DMS53 treated with DMSO at 0.1 percent for 48 hours (cell line): Measurements from ENCODE around the gene ZNF799.
"Not testable (repeated sequence)": the region's sequence is repeated elsewhere in the genome, so short reads cannot be mapped to it uniquely, and the experiment has no call there.

Experiments used
- DNase-seq: peaks from one replicate; lab custom pipeline; 2025; ENCODE audit not compliant: unreplicated experiment; lab: John Stamatoyannopoulos, UW

The ZNF799 gene

DNA sequence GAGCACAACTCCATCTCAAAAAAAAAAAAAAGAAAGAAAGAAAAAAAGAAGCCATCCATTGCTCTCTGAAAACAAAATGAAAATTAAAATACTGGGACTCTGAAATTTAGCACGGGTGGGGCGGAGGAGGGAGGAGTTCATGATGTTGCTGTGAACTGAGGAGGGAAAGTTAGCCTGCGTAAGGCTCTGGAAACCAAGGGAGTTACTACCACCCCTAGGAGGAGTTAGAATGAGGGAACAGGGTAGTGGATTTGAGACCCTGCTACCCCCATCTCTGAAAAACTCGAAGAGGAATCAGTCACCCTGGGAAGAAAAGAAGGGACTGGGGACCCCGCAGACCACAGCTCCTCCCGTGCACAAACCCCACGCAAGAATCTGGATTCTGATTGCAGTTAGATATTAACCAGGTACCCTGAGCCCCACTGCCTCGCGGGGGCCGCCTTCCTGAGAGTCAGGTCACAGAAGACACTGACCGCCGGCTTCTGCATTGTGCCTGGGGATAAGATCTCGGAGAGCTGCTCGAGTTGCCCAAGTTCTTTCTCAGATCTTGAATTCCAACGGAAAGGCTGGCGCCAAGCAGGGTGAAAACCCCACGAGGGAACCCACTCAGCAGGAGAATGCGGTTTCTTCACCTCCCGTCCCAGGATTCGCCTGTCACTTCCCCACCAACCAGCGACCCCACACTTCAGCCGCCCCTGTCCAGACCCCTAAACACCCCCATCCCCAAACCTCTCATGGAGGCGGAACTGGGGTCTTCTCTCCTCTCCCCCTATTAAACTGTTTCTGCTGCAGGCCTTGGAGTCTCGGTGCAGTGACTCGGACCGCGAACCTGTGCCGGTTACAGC lies 36.5 kb downstream of the ZNF799 start:
- no peak for DNase-seq

DNA sequence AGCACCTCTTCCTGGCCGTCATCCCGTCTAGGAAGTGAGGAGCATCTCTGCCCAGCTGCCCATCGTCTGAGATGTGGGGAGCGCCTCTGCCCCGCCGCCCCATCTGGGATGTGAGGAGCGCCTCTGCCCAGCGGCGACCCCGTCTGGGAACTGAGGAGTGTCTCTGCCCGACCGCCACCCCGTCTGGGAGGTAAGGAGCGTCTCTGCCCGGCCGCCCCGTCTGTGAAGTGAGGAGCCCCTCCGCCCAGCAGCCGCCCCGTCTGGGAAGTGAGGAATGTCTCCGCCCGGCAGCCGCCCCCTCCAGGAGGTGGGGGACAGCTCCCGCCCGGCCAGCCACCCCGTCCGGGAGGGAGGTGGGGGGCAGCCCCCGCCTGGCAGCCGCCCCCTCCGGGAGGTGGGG lies 38.8 kb downstream of the ZNF799 start:
- not testable (repeated sequence) for DNase-seq

DNA sequence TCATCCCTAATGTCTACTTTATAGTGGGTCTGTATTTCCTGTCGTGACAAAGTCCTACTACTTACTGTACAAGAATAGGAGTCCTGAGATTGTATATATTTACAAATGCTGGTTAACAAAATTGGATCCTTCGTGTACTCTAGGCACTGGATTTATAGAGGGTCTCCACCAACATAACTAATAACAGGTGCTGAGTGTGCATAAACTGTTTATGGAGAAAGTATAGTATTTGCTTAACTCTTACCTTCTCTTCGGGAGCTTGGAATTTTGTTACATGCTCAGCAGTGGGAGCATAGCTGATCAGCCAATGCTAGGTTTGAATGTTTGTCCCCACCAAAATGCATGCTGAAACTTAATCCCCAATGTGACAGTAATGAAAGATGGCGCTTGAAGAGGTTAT lies 47.7 kb downstream of the ZNF799 start:
- DNase-seq = no peak

DNA sequence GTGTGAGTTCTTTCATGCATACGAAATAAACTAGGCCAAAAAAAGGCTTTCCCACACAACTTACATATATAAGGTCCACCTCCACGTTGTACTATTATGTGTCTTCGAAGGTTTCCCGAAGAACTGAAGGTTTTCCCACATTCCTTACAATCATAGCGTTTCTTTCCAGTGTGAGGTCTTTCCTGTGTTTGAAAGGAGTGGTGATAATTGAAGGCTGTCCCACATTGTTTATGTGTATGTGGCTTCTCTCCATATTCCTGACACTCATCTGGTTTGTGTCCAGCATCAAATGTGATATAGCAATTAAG lies 50.2 kb downstream of the ZNF799 start:
- no peak for DNase-seq

DNA sequence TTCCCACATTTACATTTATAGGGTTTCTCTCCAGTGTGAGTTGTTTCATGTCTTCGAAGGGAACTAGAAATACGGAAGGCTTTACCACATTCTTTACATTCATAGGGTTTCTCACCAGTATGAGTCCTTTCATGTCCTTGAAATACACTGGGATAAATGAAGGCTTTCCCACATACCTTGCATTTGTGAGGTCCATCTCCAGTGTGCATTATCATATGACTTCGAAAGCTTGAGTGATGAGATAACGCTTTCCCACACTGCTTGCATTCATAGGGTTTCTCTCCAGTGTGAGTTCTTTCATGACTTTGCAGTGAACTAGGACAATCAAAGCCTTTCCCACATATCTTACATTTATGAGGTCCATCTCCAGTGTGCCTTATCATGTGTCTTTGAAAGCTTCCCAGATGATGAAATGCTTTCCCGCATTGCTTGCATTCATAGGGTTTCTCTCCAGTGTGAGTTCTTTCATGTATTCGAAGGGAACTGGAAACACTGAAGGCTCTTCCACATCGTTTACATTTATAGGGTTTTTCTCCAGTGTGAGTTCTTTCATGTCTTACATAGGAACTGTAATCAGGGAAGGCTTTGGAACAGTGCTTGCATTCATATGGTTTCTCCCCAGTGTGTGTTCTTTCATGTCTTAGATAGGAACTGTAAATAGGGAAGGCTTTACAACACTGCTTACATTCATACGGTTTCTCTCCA lies 50.7 kb downstream of the ZNF799 start:
- DNase-seq = no peak

DNA sequence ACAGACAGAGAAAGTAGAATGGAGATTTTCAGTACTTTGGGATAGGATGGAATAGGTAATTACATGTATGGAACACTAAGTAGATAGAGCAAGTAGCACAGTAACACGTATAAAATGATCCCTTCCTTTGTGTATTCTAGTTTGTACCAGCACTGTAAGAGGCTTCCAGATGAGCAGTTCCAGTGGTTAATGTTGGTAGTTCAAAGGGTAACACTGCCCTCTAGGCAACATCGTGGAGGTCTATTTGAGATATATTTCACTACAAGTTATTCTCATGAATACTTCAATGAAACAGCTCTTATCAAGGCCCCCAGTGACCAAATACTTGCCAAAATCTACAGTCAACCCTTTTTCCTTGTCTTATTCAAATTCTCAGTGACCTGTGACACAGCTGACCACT lies 54.2 kb downstream of the ZNF799 start:
- peak; percentile 17 for DNase-seq

DNA sequence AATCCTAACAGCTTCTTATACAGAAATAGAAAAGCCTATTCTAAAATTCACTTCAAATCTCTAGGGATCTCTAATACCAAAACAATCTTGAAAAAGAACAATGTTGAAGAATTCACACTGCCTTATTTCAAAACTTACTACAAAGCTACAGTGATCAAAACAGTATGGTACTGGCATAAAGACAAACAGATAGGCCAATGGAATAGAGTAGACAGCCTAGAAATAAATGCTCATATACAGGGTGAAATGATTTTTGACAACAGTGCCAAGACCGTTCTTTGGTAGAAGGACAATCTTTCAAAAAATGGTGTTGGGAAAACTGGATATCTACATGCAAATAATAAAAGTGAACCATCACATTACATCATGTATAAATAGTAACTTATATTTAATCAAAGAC lies 55.9 kb downstream of the ZNF799 start:
- DNase-seq = no peak
